GM19025 (cell line): Measurements from ENCODE around the gene LMO1.

ENCODE experiments used
- ATAC-seq: cut with Tn5 transposase; IDR thresholded peaks from one replicate; pipeline ENCODE4 v1.9.1; 2021; ENCODE audit warnings: mild to moderate bottlenecking, low read depth, moderate library complexity; ENCODE audit not compliant: unreplicated experiment

Gene LMO1

DNA sequence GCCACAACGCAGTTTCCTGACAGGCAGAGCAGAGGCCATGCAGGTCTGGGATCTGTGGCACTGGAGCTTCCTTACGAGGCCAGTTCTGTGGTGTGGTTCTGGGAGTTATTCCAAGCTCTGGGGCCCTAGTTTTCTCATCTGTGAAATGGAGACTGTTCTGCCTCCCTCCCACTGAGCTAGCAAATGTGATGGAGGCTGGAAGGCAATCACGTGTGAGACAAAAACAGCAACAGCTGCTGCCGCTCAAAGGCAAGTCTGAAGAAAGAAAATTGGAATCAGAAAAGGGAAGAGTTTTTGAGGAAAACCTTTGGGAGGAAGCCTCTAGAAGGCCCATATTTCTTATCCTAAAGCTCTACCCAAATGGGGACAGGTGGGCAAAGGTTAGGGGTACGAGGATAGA is 86.5 kb downstream of the LMO1 start:
- no peak for ATAC-seq
